ENCODE data around the gene PTPRZ1.

The PTPRZ1 gene

DNA sequence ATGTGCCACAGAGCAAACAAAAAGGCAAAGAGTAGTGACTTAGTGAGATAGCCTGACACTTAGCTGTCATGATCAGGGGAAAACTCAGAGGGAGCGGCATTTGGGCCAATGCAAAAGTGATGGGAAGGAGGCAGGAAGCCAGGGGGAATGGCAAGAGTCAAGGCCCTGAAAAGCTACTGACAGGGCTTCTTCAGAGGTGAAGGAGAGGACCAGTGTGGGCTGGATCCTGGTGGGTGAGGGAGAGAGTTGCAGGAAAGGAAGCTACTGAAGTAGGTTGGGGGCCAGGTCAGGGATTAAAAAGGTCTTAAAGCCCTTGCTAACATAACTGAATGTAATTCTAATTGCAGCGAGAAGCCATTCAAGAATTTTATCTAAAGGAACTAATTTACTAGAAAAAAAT lies 154.1 kb downstream of the PTPRZ1 start:
- TF ChIP-seq, protein P1, sequence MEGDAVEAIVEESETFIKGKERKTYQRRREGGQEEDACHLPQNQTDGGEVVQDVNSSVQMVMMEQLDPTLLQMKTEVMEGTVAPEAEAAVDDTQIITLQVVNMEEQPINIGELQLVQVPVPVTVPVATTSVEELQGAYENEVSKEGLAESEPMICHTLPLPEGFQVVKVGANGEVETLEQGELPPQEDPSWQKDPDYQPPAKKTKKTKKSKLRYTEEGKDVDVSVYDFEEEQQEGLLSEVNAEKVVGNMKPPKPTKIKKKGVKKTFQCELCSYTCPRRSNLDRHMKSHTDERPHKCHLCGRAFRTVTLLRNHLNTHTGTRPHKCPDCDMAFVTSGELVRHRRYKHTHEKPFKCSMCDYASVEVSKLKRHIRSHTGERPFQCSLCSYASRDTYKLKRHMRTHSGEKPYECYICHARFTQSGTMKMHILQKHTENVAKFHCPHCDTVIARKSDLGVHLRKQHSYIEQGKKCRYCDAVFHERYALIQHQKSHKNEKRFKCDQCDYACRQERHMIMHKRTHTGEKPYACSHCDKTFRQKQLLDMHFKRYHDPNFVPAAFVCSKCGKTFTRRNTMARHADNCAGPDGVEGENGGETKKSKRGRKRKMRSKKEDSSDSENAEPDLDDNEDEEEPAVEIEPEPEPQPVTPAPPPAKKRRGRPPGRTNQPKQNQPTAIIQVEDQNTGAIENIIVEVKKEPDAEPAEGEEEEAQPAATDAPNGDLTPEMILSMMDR (IDR thresholded peaks at IDR 0.05; ENCODE audit: insufficient read depth, low read length): no peak
- TF ChIP-seq SPI1 (IDR thresholded peaks at IDR 0.05; ENCODE audit: borderline replicate concordance, low read depth): no peak
- TF ChIP-seq, protein P2, sequence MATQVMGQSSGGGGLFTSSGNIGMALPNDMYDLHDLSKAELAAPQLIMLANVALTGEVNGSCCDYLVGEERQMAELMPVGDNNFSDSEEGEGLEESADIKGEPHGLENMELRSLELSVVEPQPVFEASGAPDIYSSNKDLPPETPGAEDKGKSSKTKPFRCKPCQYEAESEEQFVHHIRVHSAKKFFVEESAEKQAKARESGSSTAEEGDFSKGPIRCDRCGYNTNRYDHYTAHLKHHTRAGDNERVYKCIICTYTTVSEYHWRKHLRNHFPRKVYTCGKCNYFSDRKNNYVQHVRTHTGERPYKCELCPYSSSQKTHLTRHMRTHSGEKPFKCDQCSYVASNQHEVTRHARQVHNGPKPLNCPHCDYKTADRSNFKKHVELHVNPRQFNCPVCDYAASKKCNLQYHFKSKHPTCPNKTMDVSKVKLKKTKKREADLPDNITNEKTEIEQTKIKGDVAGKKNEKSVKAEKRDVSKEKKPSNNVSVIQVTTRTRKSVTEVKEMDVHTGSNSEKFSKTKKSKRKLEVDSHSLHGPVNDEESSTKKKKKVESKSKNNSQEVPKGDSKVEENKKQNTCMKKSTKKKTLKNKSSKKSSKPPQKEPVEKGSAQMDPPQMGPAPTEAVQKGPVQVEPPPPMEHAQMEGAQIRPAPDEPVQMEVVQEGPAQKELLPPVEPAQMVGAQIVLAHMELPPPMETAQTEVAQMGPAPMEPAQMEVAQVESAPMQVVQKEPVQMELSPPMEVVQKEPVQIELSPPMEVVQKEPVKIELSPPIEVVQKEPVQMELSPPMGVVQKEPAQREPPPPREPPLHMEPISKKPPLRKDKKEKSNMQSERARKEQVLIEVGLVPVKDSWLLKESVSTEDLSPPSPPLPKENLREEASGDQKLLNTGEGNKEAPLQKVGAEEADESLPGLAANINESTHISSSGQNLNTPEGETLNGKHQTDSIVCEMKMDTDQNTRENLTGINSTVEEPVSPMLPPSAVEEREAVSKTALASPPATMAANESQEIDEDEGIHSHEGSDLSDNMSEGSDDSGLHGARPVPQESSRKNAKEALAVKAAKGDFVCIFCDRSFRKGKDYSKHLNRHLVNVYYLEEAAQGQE (IDR thresholded peaks at IDR 0.05; ENCODE audit: insufficient replicate concordance, low read depth): no peak
- TF ChIP-seq GABPA (IDR thresholded peaks at IDR 0.05; ENCODE audit: low read depth): no peak
- no peak for TF ChIP-seq POLR2AphosphoS5 (IDR thresholded peaks at IDR 0.05; ENCODE audit: low read depth)
- no peak overlapping the region for H3K4me3 ChIP-seq (replicated peaks; ENCODE audit: insufficient read depth, low read length)
- DNase-seq (ENCODE audit: low read depth in 1 of 2, low spot score in 1 of 2): no peak
- no peak overlapping the region for H3K27ac ChIP-seq (replicated peaks)
- H3K27me3 ChIP-seq (ENCODE audit: insufficient read depth, poor library complexity, severe bottlenecking): no peaks in the 10 kb centered on the region

DNA sequence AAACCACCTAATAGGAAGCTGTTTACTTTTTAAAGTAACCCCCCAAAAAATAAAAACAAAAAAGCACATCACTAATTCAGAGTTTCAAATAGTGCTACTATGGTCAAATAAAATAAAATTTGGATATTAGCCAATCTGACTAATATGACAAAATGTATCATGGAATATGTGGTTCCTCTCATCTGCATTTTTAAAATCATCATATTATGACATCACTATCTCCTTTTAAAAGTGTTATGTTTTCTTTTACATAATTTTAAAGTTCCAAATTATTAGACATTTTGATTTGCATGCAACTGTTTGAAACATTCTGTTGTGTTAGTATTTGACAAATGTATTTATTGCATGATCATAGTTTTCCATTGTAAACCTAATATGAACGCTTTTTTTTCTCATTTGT lies 160.7 kb downstream of the PTPRZ1 start:
- no peak overlapping the region for H3K4me3 ChIP-seq (replicated peaks; ENCODE audit: insufficient read depth, low read length)
- TF ChIP-seq GABPA (IDR thresholded peaks at IDR 0.05; ENCODE audit: low read depth): no peak
- TF ChIP-seq, protein P1 (IDR thresholded peaks at IDR 0.05; ENCODE audit: insufficient read depth, low read length): no peak
- TF ChIP-seq, protein P2 (IDR thresholded peaks at IDR 0.05; ENCODE audit: insufficient replicate concordance, low read depth): no peak
- no peak for TF ChIP-seq POLR2AphosphoS5 (IDR thresholded peaks at IDR 0.05; ENCODE audit: low read depth)
- TF ChIP-seq SPI1 (IDR thresholded peaks at IDR 0.05; ENCODE audit: borderline replicate concordance, low read depth): no peak
- DNase-seq (ENCODE audit: low read depth in 1 of 2, low spot score in 1 of 2): no peak
- no peak overlapping the region for H3K27ac ChIP-seq (replicated peaks)
- no peaks in the 10 kb centered on the region for H3K27me3 ChIP-seq (ENCODE audit: insufficient read depth, poor library complexity, severe bottlenecking)

DNA sequence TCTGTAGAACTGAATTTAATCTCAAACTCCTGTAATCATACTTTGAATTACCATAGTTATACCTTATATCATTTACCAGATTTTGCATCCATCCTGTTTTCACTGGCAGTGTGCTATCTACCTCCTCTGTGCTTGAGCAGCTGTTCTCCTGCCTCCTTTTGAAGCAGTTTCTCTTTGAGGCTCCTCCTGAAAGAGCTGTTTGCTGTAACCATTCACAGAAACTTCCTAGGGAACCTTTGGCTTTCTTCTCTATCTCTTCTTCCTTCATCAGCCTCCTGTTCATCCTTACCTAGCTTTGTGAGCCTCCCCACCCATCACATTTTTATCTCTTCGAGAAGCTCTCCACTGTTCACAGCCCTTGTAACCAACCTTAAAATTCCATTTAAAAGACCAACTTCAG lies 162.9 kb downstream of the PTPRZ1 start:
- no peak for DNase-seq (ENCODE audit: low read depth in 1 of 2, low spot score in 1 of 2)
- no peak for TF ChIP-seq POLR2AphosphoS5 (IDR thresholded peaks at IDR 0.05; ENCODE audit: low read depth)
- no peak for TF ChIP-seq SPI1 (IDR thresholded peaks at IDR 0.05; ENCODE audit: borderline replicate concordance, low read depth)
- TF ChIP-seq, protein P2 (IDR thresholded peaks at IDR 0.05; ENCODE audit: insufficient replicate concordance, low read depth): no peak
- no peak for TF ChIP-seq GABPA (IDR thresholded peaks at IDR 0.05; ENCODE audit: low read depth)
- TF ChIP-seq, protein P1 (IDR thresholded peaks at IDR 0.05; ENCODE audit: insufficient read depth, low read length): no peak
- Histone ChIP-seq H3K4me3 (replicated peaks; ENCODE audit: insufficient read depth, low read length) (no peak overlapping the region), H3K27me3 (ENCODE audit: insufficient read depth, poor library complexity, severe bottlenecking) (no peaks in the 10 kb centered on the region), H3K27ac (replicated peaks) (no peak overlapping the region)

Data from HL-60 (cell line).